SK-N-SH (cell line): ENCODE measurements around the gene SORBS2. TPM values are rescaled to one million over a fixed set of nuclear protein-coding genes. Genes with fewer than 3 reads are reported as not detected.
"Not testable (repeated sequence)": the region's sequence is repeated elsewhere in the genome, so short reads cannot be mapped to it uniquely, and the experiment has no call there.

ENCODE experiments used
- CTCF ChIA-PET: fragments of 300-600, 350-600 bp; formaldehyde crosslinking; extraction: SDS; loops from one replicate; lab custom pipeline; 2021; lab: Yijun Ruan, JAX
- POLR2A ChIA-PET: fragments of 350-600 bp; sonication (Branson Sonifier 250); formaldehyde crosslinking; extraction: SDS; loops from one replicate; lab custom pipeline; 2020; ENCODE audit warnings: antibody characterized with exemption, inconsistent platforms; lab: Yijun Ruan, JAX
- DNase-seq: peaks from one replicate; pipeline ENCODE4 v3.0.0; 2012
- H2AFZ ChIP-seq: fragments of 200-600 bp; sonication (generic); 2 replicates; pipeline ENCODE4 v1.8.1; 2016; ENCODE audit warnings: antibody characterized with exemption, mild to moderate bottlenecking, low read depth
- H3F3A ChIP-seq: fragments of 200-600 bp; sonication (generic); replicated peaks from 2 replicates; pipeline ENCODE3; 2016; ENCODE audit warnings: antibody characterized with exemption, mild to moderate bottlenecking; ENCODE audit not compliant: insufficient read depth
- H3K27ac ChIP-seq, 2 experiments: fragments of 200-500 bp in 1 of 2; fragments of 200-600 bp in 1 of 2; sonication (Bioruptor generic) in 1 of 2; sonication (generic), shearing (Covaris generic) in 1 of 2; 2 replicates each; pipeline versions ENCODE4 v1.5.1 to v1.6.1; 2014 to 2016; ENCODE audit warnings: low read depth in 2 of 2, inconsistent platforms in 1 of 2, low read length in 1 of 2, mild to moderate bottlenecking in 1 of 2, mixed read lengths in 1 of 2
- H3K27me3 ChIP-seq: fragments of 200-600 bp; sonication (generic), shearing (Covaris generic); 2 replicates; pipeline ENCODE4 v1.6.1; 2016; ENCODE audit warnings: mixed run types; ENCODE audit not compliant: insufficient read depth
- H3K36me3 ChIP-seq, 2 experiments: fragments of 200-500 bp in 1 of 2; fragments of 200-600 bp in 1 of 2; sonication (Bioruptor generic) in 1 of 2; sonication (generic) in 1 of 2; replicated peaks in 1 of 2; 2 replicates each; pipeline versions ENCODE3 to v1.5.1; 2014 to 2016; ENCODE audit warnings: low read length in 1 of 2, mild to moderate bottlenecking in 1 of 2; ENCODE audit not compliant: insufficient read depth in 2 of 2, control insufficient read depth in 1 of 2
- H3K4me1 ChIP-seq, 2 experiments: fragments of 200-500 bp in 1 of 2; fragments of 200-600 bp in 1 of 2; sonication (Bioruptor generic) in 1 of 2; sonication (generic), shearing (Covaris generic) in 1 of 2; 2 replicates each; pipeline versions ENCODE4 v1.5.1 to v1.6.1; 2014 to 2016; ENCODE audit warnings: low read depth in 1 of 2, low read length in 1 of 2, mixed run types in 1 of 2; ENCODE audit not compliant: insufficient read depth in 2 of 2, control insufficient read depth in 1 of 2
- H3K4me2 ChIP-seq: fragments of 200-600 bp; sonication (generic), shearing (Covaris generic); 2 replicates; pipeline ENCODE4 v1.6.1; 2017; ENCODE audit warnings: mixed run types
- H3K4me3 ChIP-seq, 2 experiments: fragments of 200-500 bp in 1 of 2; fragments of 200-600 bp in 1 of 2; sonication (Bioruptor generic) in 1 of 2; sonication (generic), shearing (Covaris generic) in 1 of 2; 2 replicates each; pipeline versions ENCODE4 v1.5.1 to v1.8.1; 2014 to 2016; ENCODE audit warnings: low read depth in 2 of 2, inconsistent platforms in 1 of 2, low read length in 1 of 2, mild to moderate bottlenecking in 1 of 2, mixed read lengths in 1 of 2, moderate library complexity in 1 of 2
- H3K79me2 ChIP-seq: fragments of 200-600 bp; sonication (generic); 2 replicates; pipeline ENCODE4 v1.8.1; 2017; ENCODE audit warnings: mild to moderate bottlenecking; ENCODE audit not compliant: insufficient read depth
- H3K9ac ChIP-seq: fragments of 200-600 bp; sonication (generic); 2 replicates; pipeline ENCODE4 v1.6.1; 2017; ENCODE audit warnings: mixed run types
- H3K9me2 ChIP-seq: fragments of 200-600 bp; sonication (generic); 2 replicates; pipeline ENCODE4 v1.6.1; 2017; ENCODE audit warnings: mixed run types
- H3K9me3 ChIP-seq: fragments of 200-600 bp; sonication (generic); 2 replicates; pipeline ENCODE4 v1.6.1; 2017; ENCODE audit warnings: mixed run types, mild to moderate bottlenecking, moderate library complexity
- H4K20me1 ChIP-seq: fragments of 200-600 bp; sonication (generic); 2 replicates; pipeline ENCODE4 v1.6.1; 2017; ENCODE audit warnings: mild to moderate bottlenecking, mixed run types; ENCODE audit not compliant: insufficient read depth
- CHD2 ChIP-seq: fragments of 150-350 bp; IDR thresholded peaks from 2 replicates; pipeline ENCODE4 v1.6.1; 2018; ENCODE audit warnings: low read length; ENCODE audit not compliant: partially characterized antibody
- ELF1 ChIP-seq: IDR thresholded peaks from 2 replicates; pipeline ENCODE4 v1.4.0; 2012
- FOSL2 ChIP-seq: IDR thresholded peaks from 2 replicates; pipeline ENCODE4 v1.4.0; 2012; ENCODE audit warnings: low read depth, mild to moderate bottlenecking, moderate library complexity, borderline replicate concordance
- FOXJ3 ChIP-seq: sonication (generic); formaldehyde crosslinking; IDR thresholded peaks from 2 replicates; pipeline ENCODE4 v1.5.1; 2020; ENCODE audit warnings: mild to moderate bottlenecking, missing genetic modification reagents
- GATA2 ChIP-seq: sonication (generic); formaldehyde crosslinking; IDR thresholded peaks from 2 replicates; pipeline ENCODE4 v1.5.0; 2020; ENCODE audit warnings: mild to moderate bottlenecking, missing genetic modification reagents
- MAX ChIP-seq: IDR thresholded peaks from 2 replicates; pipeline ENCODE4 v1.4.0; 2012; ENCODE audit warnings: low read depth
- MXI1 ChIP-seq: IDR thresholded peaks from 2 replicates; pipeline ENCODE4 v1.6.1; 2012; ENCODE audit warnings: mild to moderate bottlenecking, low read depth, low read length, improper control_type of control experiment
- RAD21 ChIP-seq: IDR thresholded peaks from 2 replicates; pipeline ENCODE4 v1.6.1; 2012; ENCODE audit warnings: mild to moderate bottlenecking, low read length
- RFX5 ChIP-seq: IDR thresholded peaks from 2 replicates; pipeline ENCODE4 v1.6.1; 2012; ENCODE audit warnings: mild to moderate bottlenecking, improper control_type of control experiment, low read length
- RXRA ChIP-seq: IDR thresholded peaks from 2 replicates; pipeline ENCODE4 v1.4.0; 2012; ENCODE audit warnings: low read depth, mild to moderate bottlenecking, borderline replicate concordance
- TAF1 ChIP-seq: IDR thresholded peaks from 2 replicates; pipeline ENCODE4 v1.6.1; 2012; ENCODE audit warnings: low read depth, mild to moderate bottlenecking, low read length, moderate library complexity, borderline replicate concordance
- YY1 ChIP-seq: IDR thresholded peaks from 2 replicates; pipeline ENCODE4 v1.4.0; 2012; ENCODE audit warnings: low read depth, mild to moderate bottlenecking
- WGBS: methylation state at CpG from one replicate; pipeline ENCODE4 v1.1.6; 2017; ENCODE audit warnings: low lambda C conversion rate; 5-methylcytosine and 5-hydroxymethylcytosine counted together
- polyA plus RNA-seq, 3 experiments: library from polyadenylated mRNA; depleted of rRNA; stranded (reverse); fragments of >200 nt; gene quantifications; 2 replicates each; pipeline ENCODE4 v1.2.3, GENCODE V29; 2012

Gene SORBS2, protein sequence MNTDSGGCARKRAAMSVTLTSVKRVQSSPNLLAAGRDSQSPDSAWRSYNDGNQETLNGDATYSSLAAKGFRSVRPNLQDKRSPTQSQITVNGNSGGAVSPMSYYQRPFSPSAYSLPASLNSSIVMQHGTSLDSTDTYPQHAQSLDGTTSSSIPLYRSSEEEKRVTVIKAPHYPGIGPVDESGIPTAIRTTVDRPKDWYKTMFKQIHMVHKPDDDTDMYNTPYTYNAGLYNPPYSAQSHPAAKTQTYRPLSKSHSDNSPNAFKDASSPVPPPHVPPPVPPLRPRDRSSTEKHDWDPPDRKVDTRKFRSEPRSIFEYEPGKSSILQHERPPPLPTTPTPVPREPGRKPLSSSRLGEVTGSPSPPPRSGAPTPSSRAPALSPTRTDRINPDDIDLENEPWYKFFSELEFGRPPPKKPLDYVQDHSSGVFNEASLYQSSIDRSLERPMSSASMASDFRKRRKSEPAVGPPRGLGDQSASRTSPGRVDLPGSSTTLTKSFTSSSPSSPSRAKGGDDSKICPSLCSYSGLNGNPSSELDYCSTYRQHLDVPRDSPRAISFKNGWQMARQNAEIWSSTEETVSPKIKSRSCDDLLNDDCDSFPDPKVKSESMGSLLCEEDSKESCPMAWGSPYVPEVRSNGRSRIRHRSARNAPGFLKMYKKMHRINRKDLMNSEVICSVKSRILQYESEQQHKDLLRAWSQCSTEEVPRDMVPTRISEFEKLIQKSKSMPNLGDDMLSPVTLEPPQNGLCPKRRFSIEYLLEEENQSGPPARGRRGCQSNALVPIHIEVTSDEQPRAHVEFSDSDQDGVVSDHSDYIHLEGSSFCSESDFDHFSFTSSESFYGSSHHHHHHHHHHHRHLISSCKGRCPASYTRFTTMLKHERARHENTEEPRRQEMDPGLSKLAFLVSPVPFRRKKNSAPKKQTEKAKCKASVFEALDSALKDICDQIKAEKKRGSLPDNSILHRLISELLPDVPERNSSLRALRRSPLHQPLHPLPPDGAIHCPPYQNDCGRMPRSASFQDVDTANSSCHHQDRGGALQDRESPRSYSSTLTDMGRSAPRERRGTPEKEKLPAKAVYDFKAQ (N-terminal part only)
- polyA plus RNA-seq (2012; rRNA removed): 2.5 and 3.1 TPM in 2 replicates
- polyA plus RNA-seq (2012; cell fraction: cytosol; rRNA removed): 1.5 and 2.4 TPM in 2 replicates
- 3.8 and 4.7 TPM in 2 replicates for polyA plus RNA-seq (2012; cell fraction: nucleus; rRNA removed)

- ChIA-PET CTCF (interaction anchor here (1.0 to 2.4 kb wide), 4 partner anchors 36 to 210 kb away, joined by 3 to 7 read pairs (median 4); no protein-coding TSS in a partner anchor), POLR2A (interaction anchor here (0.6 to 1.0 kb wide), 4 partner anchors 73 to 332 kb away, joined by 3 to 5 read pairs (median 4); no protein-coding TSS in a partner anchor)
- no peaks in the 10 kb centered on the region for H3K36me3 ChIP-seq
- no peaks in the 10 kb centered on the region for H3K27me3 ChIP-seq
- peak within 1 kb of the TSS; percentile 27; the same call in 1 of the 2 replicates for H3K9ac ChIP-seq
- 20% methylated on average over 11 of the region's 20 CpGs for WGBS
- H4K20me1 ChIP-seq: no peaks in the 10 kb centered on the region
- peak within 1 kb of the TSS; percentile 69 for H3K4me2 ChIP-seq
- peak within 1 kb of the TSS; percentile 94 for H2AFZ ChIP-seq
- 0 out of 2 replicates have a peak, but pooled peaks have one; percentile 36 for TF ChIP-seq FOXJ3
- 0 out of 2 replicates have a peak, but pooled peaks have one; percentile 24 for TF ChIP-seq GATA2 (CRISPR knock-in tag)
- TF ChIP-seq MXI1: peak; percentile 96
- TF ChIP-seq RFX5: 0 out of 2 replicates have a peak, but pooled peaks have one; percentile 26
- no peak for TF ChIP-seq CHD2
- 0 out of 2 replicates have a peak, but pooled peaks have one; percentile 51 for TF ChIP-seq MAX
- TF ChIP-seq YY1: peak; percentile 76; the same call in 1 of the 2 replicates
- TF ChIP-seq ELF1: no peak
- no peak for TF ChIP-seq FOSL2
- TF ChIP-seq RAD21: no peak
- peak within 1 kb of the TSS; percentile 54 to 56 for H3K4me3 ChIP-seq
- no peaks in the 10 kb centered on the region for H3F3A ChIP-seq
- H3K9me3 ChIP-seq: no peaks in the 10 kb centered on the region
- no peaks in the 10 kb centered on the region for H3K79me2 ChIP-seq
- H3K4me1 ChIP-seq: peaks cover 0 to 22% of the 10 kb centered on the region in 2 experiments; a peak in 2 of 4 replicates
- DNase-seq: peak; percentile 78
- H3K27ac ChIP-seq: peak within 1 kb of the TSS in 1 of 2 experiments; percentile 89; a peak in 2 of 4 replicates
- no peaks in the 10 kb centered on the region for H3K9me2 ChIP-seq
These were observed at the start of gene SORBS2 for GRCh38 chr4:185811509-185812364. Gene SORBS2 (minus strand): TSS chr4:185812194. CDS start chr4:185690571, 121,623 bp downstream.

DNA sequence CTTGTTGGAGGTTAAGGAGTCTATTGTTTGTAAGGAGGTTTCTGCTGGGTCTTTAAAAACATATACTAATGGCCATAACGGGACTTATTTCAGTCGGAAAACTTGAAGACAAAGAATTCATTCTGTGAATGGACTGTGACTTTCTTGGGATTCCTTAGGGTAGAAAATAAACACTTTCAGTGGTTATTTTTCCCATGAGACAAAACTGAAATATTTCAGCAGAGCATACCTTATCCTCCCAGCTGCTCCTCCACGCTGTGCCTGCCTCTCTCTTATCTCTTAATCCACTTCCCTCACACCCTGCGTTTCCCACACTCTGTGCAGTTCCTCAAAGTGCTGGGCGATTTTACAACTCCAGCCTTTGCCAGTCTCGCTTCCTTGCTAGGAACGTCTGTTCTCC lies 47.1 kb upstream of the SORBS2 start:
- ChIA-PET CTCF (interaction anchor here (3.9 kb wide), 1 partner anchor 162 kb away, joined by 12 read pairs; no protein-coding TSS in a partner anchor), POLR2A (no interaction called here)
- Histone ChIP-seq H3K4me2 (no peak overlapping the region), H3K4me1 (no peaks in the 10 kb centered on the region; a peak in 2 of 4 replicates), H3K27ac (no peak overlapping the region), H3K27me3 (no peaks in the 10 kb centered on the region), H2AFZ (no peak overlapping the region), H4K20me1 (no peaks in the 10 kb centered on the region), H3K9me2 (no peaks in the 10 kb centered on the region), H3K79me2 (no peaks in the 10 kb centered on the region), H3K9me3 (no peaks in the 10 kb centered on the region), H3K4me3 (no peak overlapping the region), H3F3A (no peaks in the 10 kb centered on the region)
- 59% methylated on average over 7 of the region's 7 CpGs for WGBS
- DNase-seq: no peak
- TF ChIP-seq TAF1: no peak
- TF ChIP-seq FOXJ3: no peak
- TF ChIP-seq RAD21: no peak
- no peak for TF ChIP-seq RXRA
- TF ChIP-seq, all 33 proteins: peak for 0
- Histone ChIP-seq H3K9ac (no peak overlapping the region), H3K36me3 (no peaks in the 10 kb centered on the region)

GRCh38 chr4:185857561-185857960 lies 45.6 kb upstream of the SORBS2 start:
- H3K79me2 ChIP-seq, H4K20me1 ChIP-seq, POLR2A ChIA-PET, H2AFZ ChIP-seq, H3K4me3 ChIP-seq, H3K27me3 ChIP-seq, H3K36me3 ChIP-seq, H3K27ac ChIP-seq, H3K4me2 ChIP-seq, H3F3A ChIP-seq, H3K9ac ChIP-seq, H3K9me2 ChIP-seq, DNase-seq, H3K4me1 ChIP-seq, H3K9me3 ChIP-seq: not testable (repeated sequence)
- WGBS: 65% methylated on average over 4 of the region's 4 CpGs
- CTCF ChIA-PET: interaction anchor here (0.9 kb wide), 1 partner anchor 164 kb away, joined by 3 read pairs; no protein-coding TSS in a partner anchor
